Progenitor cell of endocrine pancreas (in vitro differentiated cells): ENCODE data around the gene RABAC1. TPM values are rescaled to one million over a fixed set of nuclear protein-coding genes. Genes with fewer than 3 reads are reported as not detected.

Source experiments
- DNase-seq: peaks from one replicate; pipeline ENCODE4 v3.0.0; 2021; ENCODE audit warnings: low spot score; ENCODE audit not compliant: unreplicated experiment
- H3K27ac Mint-ChIP-seq: 2 replicates; pipeline ENCODE4 v1.8.0; 2021; ENCODE audit warnings: mild to moderate bottlenecking, moderate library complexity, mixed read lengths
- H3K27me3 Mint-ChIP-seq: 2 replicates; pipeline ENCODE4 v1.8.0; 2021; ENCODE audit warnings: mixed read lengths
- H3K36me3 Mint-ChIP-seq: 2 replicates; pipeline ENCODE4 v1.8.0; 2022; ENCODE audit warnings: mixed read lengths; ENCODE audit not compliant: insufficient read depth
- H3K4me1 Mint-ChIP-seq: 2 replicates; pipeline ENCODE4 v1.8.0; 2021; ENCODE audit warnings: low read depth, mixed read lengths
- H3K4me3 Mint-ChIP-seq: 2 replicates; pipeline ENCODE4 v1.8.0; 2021; ENCODE audit warnings: low read depth, mild to moderate bottlenecking, moderate library complexity, mixed read lengths
- H3K9me3 Mint-ChIP-seq: 2 replicates; pipeline ENCODE4 v1.8.0; 2021; ENCODE audit warnings: low read depth, mixed read lengths
- total RNA-seq: library from RNA; stranded (reverse); gene quantifications from 2 replicates; pipeline ENCODE4 v1.2.1, GENCODE V29; 2021
- TF ChIP-seq, protein P1 (sequence below): fragments of 200-600 bp; sonication (generic); IDR thresholded peaks from one replicate; pipeline ENCODE4 v1.5.0; 2021; ENCODE audit warnings: antibody characterized with exemption, mild to moderate bottlenecking; ENCODE audit not compliant: unreplicated experiment

Gene RABAC1
- total RNA-seq, 1 donor from 2014 or later, result 86.6 TPM

DNA sequence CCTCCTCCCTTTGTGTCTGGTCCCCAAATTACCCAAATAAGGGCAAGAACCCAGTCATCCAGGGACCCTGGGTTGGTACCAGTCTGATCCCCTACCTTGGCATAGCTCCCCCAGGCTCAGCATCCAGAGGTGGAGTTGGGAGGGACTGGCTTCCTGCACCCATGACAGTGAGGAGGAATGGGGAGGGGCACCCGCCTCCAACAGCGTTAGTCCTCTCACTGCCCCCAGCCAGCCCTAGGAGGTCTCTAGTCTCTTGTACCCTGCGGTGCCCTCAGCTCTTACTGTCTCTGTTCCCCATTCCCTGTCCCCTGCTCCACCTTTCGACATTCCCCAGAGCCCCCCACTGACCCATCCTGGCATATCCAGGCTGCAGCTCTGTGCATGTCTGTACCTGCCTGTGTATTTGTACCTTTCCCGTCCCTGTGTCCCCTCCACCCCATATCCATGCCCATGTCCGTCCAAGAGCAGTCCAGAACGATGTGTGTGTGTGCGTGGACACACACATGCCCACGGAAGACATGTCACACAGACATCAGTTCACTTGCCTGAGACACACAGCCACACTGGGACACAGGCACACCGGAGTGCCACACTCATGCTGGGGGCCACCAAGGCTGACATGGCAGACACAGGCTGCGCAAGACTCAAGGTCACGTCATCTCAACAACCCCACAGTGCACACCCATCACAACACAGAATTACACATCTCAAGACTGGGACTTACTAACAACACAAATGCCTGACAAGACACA lies 48.7 kb downstream of the RABAC1 start:
- no peak for DNase-seq
- H3K4me3 Mint-ChIP-seq, result no peak overlapping the region
- peaks cover 48% of the 10 kb centered on the region for H3K27me3 Mint-ChIP-seq
- no peak overlapping the region for H3K27ac Mint-ChIP-seq
- peaks cover 8% of the 10 kb centered on the region for H3K4me1 Mint-ChIP-seq
- H3K9me3 Mint-ChIP-seq, result no peaks in the 10 kb centered on the region
- H3K36me3 Mint-ChIP-seq, result peaks cover 14% of the 10 kb centered on the region
- TF ChIP-seq, protein P1, sequence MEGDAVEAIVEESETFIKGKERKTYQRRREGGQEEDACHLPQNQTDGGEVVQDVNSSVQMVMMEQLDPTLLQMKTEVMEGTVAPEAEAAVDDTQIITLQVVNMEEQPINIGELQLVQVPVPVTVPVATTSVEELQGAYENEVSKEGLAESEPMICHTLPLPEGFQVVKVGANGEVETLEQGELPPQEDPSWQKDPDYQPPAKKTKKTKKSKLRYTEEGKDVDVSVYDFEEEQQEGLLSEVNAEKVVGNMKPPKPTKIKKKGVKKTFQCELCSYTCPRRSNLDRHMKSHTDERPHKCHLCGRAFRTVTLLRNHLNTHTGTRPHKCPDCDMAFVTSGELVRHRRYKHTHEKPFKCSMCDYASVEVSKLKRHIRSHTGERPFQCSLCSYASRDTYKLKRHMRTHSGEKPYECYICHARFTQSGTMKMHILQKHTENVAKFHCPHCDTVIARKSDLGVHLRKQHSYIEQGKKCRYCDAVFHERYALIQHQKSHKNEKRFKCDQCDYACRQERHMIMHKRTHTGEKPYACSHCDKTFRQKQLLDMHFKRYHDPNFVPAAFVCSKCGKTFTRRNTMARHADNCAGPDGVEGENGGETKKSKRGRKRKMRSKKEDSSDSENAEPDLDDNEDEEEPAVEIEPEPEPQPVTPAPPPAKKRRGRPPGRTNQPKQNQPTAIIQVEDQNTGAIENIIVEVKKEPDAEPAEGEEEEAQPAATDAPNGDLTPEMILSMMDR, result no peak

GRCh38 chr19:41909706-41910105 lies 49.4 kb downstream of the RABAC1 start:
- Mint-ChIP-seq H3K27me3 (peaks cover 48% of the 10 kb centered on the region), H3K4me1 (peaks cover 14% of the 10 kb centered on the region), H3K27ac (no peak overlapping the region), H3K9me3 (no peaks in the 10 kb centered on the region), H3K36me3 (peaks cover 16% of the 10 kb centered on the region), H3K4me3 (no peak overlapping the region)
- no peak for DNase-seq
- TF ChIP-seq, protein P1, result no peak

DNA sequence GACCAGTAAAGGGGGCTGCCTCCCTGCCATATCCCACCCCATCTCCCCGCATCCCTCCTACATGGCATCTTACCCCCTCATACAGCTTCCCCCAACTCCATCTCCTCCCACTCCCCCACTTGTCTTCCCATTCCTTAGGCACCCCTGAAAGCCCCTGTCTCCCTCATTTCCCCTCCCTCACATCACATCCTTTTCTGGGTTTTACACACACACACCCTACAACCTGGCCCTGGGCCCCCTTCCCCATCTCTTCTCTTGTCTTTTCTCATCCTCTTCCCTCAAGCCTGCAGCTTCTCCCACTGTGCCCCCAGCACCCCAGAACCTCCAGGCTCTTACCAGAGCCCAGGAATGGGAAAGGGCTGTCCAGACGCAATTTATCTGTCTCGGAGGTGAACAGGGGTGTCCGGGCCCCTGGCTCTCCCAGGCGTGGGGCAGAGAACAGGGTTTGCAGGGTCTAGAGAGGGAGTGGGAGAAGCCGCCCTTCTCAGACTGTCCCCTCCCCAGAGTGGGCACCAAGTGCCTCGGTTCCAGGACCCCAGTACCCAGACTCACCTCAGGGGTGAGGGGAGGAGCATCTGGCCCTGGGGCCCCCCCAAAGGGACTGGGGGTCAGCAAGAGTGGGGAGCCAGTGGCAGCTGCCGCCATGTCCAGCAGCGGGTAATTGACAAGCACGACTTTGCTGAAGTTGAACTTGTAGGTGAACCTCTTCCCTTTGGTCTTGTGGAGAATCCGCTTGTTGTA lies 50.2 kb downstream of the RABAC1 start:
- Mint-ChIP-seq H3K27me3 (peaks cover 42% of the 10 kb centered on the region), H3K27ac (no peak overlapping the region), H3K9me3 (no peaks in the 10 kb centered on the region), H3K4me1 (peaks cover 21% of the 10 kb centered on the region), H3K4me3 (no peak overlapping the region), H3K36me3 (peaks cover 19% of the 10 kb centered on the region)
- TF ChIP-seq, protein P1, result no peak
- DNase-seq, result no peak

- Mint-ChIP-seq H3K36me3 (peaks cover 21% of the 10 kb centered on the region), H3K4me3 (no peak overlapping the region), H3K9me3 (no peaks in the 10 kb centered on the region), H3K4me1 (peaks cover 25% of the 10 kb centered on the region), H3K27me3 (peaks cover 35% of the 10 kb centered on the region), H3K27ac (no peak overlapping the region)
- DNase-seq, result no peak
- TF ChIP-seq, protein P1, result no peak
Observed at GRCh38 chr19:41907994-41908615, 51.0 kb downstream of the RABAC1 start.

- peaks cover 23% of the 10 kb centered on the region for H3K4me1 Mint-ChIP-seq
- peak overlapping the region; percentile 78 for H3K27ac Mint-ChIP-seq
- H3K36me3 Mint-ChIP-seq, result peaks cover 28% of the 10 kb centered on the region
- peaks cover 26% of the 10 kb centered on the region for H3K27me3 Mint-ChIP-seq
- TF ChIP-seq, protein P1, result no peak
- DNase-seq, result no peak
- H3K4me3 Mint-ChIP-seq, result no peak overlapping the region
- no peaks in the 10 kb centered on the region for H3K9me3 Mint-ChIP-seq
Observed at GRCh38 chr19:41906916-41907680, 52.0 kb downstream of the RABAC1 start.
